ENCODE measurements around the gene LTBP3. TPM values are rescaled to one million over a fixed set of nuclear protein-coding genes. Genes with fewer than 3 reads are reported as not detected.
A peak's percentile ranks its signal among the peaks of the same experiment; 100 is the strongest.

The LTBP3 gene
- total and polyA plus RNA-seq, 9 of the 15 experiments (the other 6 are each of a cell fraction or from before 2014, with no cell fraction given): 0.06 to 20.5 (median 4.8) TPM

- TF ChIP-seq BMI1 (IDR thresholded peaks at IDR 0.05; ENCODE audit: low read length): no peak
- no peak for TF ChIP-seq TFE3 (CRISPR knock-in tag; IDR thresholded peaks at IDR 0.05)
- TF ChIP-seq HSF4 (CRISPR knock-in tag; IDR thresholded peaks at IDR 0.05; ENCODE audit: borderline replicate concordance): no peak
- TF ChIP-seq MLLT1 (IDR thresholded peaks at IDR 0.05): no peak
- TF ChIP-seq GMEB1 (CRISPR knock-in tag; IDR thresholded peaks at IDR 0.05): 0 out of 2 replicates have a peak, but pooled peaks have one; percentile 7
Observed at GRCh38 chr11:65546217-65546958, 11.8 kb downstream of the LTBP3 start (continued).
